ENCODE data around the gene TSKU. TPM values are rescaled to one million over a fixed set of nuclear protein-coding genes. Genes with fewer than 3 reads are reported as not detected.

Gene TSKU
- total RNA-seq, 1 donor from 2014 or later: 12.3 TPM

DNA sequence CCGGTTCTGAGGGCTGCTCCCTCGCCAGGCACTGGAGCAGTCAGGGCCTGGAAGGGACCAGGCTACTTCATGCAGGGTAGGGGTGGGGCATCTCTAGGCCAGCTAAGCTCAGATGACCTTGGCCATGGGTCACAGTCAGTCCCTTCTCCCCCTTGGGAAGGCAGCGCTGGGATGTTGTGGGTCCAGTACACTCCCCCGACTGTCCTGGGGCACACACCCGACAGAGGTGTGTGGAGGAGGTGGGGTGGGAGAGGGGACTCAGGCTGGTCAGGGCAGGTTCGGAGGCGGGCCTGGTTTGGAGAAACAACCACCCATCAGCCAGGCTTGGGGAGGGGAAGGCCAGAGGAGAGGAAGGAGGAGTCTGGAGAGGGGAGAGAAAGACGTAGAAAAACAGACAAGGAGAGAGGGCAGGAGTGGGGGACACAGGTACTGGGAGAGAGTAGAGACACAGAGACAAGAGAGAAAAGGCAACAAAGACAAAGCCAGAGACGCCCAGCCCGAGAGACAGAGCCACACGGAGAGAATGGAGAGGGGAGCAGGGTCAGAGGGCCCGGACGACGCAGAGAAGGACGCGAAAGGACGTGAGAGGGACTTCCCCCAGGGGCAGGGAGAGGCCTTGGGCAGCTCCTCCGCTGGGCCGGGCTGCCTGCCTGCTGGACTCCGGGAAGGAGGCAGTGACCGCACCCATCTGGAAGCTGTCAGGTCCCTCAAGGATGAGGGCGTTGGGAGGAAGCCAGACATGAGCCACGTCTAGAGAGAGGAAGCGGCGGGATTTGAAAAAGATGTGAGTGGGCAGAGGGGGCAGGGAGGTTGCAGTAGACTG lies 30.6 kb upstream of the TSKU start:
- DNase-seq: no peak

GRCh38 chr11:76753449-76753848 lies 29.7 kb upstream of the TSKU start:
- no peak for DNase-seq

DNA sequence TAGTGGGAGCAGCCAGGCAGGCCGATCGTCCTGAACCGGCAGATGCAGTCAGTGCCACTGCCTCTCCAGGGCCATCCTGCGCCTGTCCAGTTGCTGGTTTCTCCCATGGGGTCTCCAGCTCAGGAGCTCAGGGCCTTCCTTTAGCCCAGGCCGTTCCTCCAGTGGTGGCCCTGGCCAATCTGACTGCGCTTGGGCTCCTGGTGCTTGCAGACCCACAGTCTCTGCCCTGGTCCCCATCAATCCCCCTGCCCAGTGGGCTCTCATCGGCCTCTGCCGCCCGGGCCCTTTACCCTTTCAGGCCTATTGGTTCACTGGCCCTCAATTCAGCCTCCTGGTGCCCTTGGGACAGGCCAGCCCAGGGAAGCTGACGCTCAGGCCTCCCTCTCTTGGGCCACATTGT lies 29.2 kb upstream of the TSKU start:
- no peak for DNase-seq

DNA sequence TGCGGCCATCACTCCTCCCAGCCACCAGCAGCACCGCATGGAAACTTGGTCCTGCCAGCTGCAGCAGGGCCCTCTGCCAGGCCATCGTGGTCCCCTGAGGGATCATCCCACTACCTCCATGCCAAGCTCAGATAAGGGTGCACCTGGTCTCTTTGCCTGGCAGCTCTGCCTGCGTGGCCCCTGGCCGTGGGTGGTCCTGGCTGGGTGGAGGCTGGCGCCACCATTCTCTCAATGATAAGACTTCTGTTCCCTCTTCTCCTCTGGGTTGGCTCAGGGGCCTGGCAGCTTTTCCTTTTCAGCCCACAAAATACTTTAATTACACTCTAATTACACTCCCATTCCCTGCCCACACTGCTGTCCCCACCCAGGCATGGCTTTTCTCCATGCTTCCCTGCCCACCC lies 26.8 kb upstream of the TSKU start:
- DNase-seq: no peak

DNA sequence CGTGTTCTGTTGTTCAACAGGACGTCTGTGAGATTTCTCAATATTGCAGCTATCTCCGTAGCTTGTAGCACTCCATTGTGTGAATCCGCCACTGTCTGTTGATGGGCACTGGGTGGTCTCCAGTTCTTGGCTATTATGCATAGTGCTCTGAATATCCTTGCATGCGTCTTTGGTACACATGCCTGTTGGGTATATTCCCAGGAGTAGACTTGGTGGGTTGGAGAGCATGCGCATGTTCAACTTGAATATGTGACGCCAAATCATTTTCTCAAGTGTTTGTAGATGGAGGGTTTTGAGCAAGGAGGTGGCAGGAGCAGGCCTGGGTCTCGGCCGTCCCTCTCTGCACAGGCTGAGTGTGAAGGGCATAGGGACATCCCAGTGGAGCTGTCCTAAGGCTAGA lies 24.8 kb upstream of the TSKU start:
- no peak for DNase-seq

DNA sequence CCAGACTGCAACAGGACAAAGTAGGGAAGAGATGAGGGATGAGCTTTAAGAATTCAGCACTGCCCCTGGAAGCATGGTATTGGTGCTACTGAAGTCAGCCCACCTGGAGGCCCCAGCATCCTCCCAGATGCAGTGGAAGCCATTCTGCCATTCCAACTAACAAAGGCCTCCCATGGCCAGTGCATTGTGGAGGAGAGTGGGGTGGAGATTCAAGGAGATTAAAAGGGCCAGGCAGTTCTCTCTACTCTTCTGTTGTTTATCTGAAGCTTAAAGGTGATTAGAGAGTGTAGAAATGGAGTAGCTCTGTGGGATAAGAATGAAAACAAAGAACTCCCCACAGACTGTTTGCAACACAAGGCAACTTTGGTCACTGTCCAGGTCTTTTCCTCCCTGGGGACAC lies 24.1 kb upstream of the TSKU start:
- no peak for DNase-seq

- no peak for DNase-seq
Measured at GRCh38 chr11:76759517-76759916, 23.6 kb upstream of the TSKU start.

- no peak for DNase-seq
Measured at GRCh38 chr11:76760236-76760635, 22.9 kb upstream of the TSKU start.

GRCh38 chr11:76761718-76762355 lies 21.3 kb upstream of the TSKU start:
- DNase-seq: no peak

GRCh38 chr11:76762356-76762752 lies 20.8 kb upstream of the TSKU start:
- no peak for DNase-seq

GRCh38 chr11:76762867-76763572 lies 20.1 kb upstream of the TSKU start:
- DNase-seq: no peak

- no peak for DNase-seq
Measured at GRCh38 chr11:76763573-76764346, 19.4 kb upstream of the TSKU start.

- DNase-seq: no peak
Measured at GRCh38 chr11:76764941-76765665, 18.1 kb upstream of the TSKU start.

DNA sequence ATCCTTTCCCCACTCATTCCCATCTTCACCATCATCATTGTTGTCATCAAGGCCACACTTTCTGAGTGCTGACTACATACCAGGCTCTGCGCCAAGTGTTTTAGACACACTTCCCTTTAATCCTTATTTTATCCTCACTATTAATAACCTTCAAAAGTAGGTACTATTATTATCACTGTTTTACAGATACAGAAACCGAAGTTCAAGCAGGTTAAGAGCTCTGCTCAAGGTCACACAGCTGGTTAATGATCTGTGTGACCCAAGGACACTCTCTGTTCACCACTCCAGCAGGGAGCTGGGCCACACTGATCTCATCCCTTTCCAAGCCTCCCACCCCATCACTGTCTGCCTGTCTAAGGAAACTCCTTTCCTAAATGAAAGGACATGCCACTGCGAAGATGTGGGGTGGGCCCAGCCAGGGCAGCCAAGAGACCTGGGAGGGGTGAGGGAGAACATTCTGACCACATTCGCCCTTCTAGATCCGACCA lies 17.2 kb upstream of the TSKU start:
- no peak for DNase-seq

GRCh38 chr11:76766521-76766920 lies 16.6 kb upstream of the TSKU start:
- no peak for DNase-seq

DNA sequence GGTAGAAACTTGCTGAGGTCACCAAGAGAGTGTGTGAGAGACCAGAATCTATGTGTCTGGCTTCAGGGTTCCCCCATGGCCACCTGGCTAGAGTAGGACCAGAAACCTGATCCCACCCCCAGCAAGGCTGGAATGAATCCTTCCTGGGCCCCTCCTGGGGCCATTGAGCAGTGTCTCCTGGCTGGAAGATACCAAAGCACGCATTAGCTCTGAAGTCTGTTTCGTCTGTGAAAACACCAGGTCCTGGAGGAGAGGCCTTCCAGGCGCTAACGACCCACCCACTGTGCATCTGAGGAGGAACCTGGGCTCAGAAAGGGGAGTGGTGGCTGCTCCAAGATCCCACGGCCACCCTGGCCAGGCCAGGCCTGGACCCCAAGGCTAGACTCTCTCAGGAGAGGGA lies 15.5 kb upstream of the TSKU start:
- no peak for DNase-seq

DNA sequence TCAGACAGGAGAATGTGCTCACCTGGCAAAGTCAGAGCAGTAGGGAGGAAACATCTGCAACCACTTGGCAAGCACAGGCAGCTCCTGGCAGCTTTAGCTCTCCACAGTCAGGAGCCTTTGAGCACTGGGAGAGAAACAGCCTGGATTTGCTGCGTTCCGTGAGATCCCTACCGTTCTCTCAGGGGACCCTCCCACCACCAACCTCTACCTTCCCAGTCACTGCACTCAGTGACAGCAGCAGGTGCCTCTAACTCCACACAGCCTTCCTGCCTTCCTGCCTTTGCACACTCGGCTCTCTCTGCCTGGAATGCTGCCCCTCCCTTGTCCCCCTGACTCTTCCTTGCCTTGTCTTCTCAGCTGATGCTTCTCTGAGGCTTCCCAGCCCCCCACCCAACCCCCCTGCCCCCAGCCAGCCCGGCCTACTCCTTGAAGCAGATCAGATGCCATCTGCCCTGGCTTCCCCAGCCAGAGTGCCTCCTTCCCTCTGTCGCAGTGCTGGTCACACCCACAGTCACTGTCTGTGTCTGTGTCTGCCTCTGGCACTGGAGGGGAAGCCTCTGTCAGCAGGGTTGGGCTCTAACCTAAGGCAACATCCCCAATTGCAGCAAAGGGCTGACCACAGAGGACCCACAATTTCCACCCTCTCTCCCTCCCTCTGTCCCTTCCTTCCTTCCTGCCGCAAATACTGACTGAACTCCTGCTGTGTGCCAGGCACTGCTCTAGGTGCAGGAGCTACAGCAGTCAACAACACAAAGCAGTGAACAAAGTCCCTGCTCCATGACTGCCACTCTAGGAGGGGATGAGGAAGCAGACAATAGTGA lies 14.9 kb upstream of the TSKU start:
- no peak for DNase-seq

DNA sequence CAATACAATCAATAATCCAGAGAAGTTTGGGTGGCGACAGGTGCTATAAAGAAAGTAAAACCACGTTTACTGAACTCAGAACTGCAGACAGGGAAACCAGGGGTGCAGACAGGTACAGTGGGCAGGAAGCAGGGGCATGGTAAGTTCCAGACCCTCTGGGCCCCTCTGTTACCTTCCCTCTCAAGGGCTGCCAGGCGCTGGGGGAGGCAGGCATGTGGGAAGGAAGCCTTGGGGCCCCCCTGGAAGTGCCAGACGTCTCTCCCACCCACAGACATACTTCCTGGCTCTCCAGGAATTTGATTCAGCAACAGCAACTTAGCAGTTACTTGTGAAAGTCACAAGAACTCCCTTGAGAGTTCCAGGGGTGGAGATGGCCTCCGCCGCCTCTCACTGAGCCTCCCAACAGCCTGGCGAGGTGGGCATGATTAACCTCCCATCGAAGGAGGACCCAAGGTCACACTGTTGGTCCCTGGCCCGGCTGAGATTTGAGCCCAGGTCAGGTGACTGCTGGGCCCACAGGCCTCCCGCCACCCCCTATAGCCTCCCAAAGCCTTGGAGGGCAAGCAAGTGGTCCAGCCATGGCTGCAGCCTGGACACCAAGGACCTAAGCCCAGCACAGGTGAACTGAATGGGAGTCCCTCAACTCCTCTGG lies 14.1 kb upstream of the TSKU start:
- no peak for DNase-seq

- DNase-seq: no peak
Measured at GRCh38 chr11:76769645-76770586, 13.2 kb upstream of the TSKU start.
